G401 (cell line): ENCODE measurements around the gene AQP12B. TPM values are rescaled to one million over a fixed set of nuclear protein-coding genes. Genes with fewer than 3 reads are reported as not detected.

Experiments used
- DNase-seq: peaks from one replicate; pipeline ENCODE4 v3.0.0-alpha.2; 2015; ENCODE audit warnings: low spot score
- in situ Hi-C: cut with HindIII; loops from 2 replicates; pipeline ENCODE4 v1.10.0; 2016; ENCODE audit warnings: low sequenced_read_pairs, mixed read lengths
- total RNA-seq: library from RNA; depleted of rRNA; stranded (reverse); fragments of >200 nt; shearing (Covaris generic); gene quantifications from 2 replicates; pipeline ENCODE4 v1.2.3, GENCODE V29; 2014; rRNA removed

AQP12B gene
- total RNA-seq, 1 experiment from 2014 or later, result not detected

DNA sequence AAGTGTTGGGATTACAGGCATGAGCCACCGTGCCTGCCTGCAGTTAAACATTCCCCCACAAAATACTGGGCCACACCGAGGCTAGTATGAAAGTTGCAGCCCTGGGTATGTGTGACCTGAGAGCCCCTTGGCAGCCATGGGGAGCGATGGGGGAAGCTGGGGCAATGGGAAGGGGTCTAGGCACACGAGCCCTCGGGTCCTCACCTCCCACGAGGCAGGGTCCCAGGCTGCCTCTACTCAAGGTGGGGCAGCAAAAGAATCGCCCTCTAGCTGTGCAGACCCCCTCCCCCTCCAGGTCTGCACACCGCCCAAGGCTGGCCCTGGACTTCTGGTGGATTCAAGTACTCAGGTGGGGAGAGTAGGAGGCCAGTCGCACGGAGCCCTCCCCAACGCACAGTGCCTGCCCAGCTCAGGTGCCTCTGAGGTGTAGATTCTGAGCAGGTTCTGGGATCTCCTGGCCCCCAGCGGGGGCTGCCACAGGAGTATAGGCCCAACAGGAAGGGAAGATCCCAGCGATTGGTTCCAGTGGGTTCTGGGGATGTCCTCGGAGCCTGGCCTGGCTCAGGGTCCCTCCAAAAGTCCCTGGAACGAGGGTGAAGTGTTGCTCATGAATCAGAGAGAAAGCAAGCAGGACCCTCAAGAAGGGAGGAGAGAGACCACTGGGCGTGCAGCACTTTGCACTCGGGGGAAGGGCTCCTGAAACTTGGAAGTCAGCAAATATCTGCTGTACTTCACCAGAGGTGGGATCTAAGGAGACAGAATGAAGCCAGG lies 54.8 kb downstream of the AQP12B start:
- no peak for DNase-seq
- in situ Hi-C loops, result no loop called here

GRCh38 chr2:240626531-240627300 lies 56.0 kb downstream of the AQP12B start:
- in situ Hi-C loops, result no loop called here

More at GRCh38 chr2:240626531-240627300, 56.0 kb downstream of the AQP12B start:
- DNase-seq, result no peak

Other genes with a start within 250 kb of the AQP12B start
- 35.8 and 39.1 TPM in 2 replicates for gene GPC1, start 247.2 kb downstream of the AQP12B start, total RNA-seq
- gene ANKMY1, start 124.9 kb downstream of the AQP12B start, total RNA-seq, result 8.6 and 14.7 TPM in 2 replicates
- 4.9 and 5.3 TPM in 2 replicates for gene DUSP28, start 122.5 kb downstream of the AQP12B start, total RNA-seq
- 3.3 and 5.6 TPM in 2 replicates for gene RNPEPL1, start 114.4 kb downstream of the AQP12B start, total RNA-seq
- 37.6 and 43.0 TPM in 2 replicates for gene CAPN10, start 96.2 kb downstream of the AQP12B start, total RNA-seq
- 0.86 TPM in 1 of 2 replicates, not detected in the other for gene GPR35, start 57.4 kb downstream of the AQP12B start, total RNA-seq
- gene AQP12A, start 9.0 kb upstream of the AQP12B start, total RNA-seq, result not detected in 2 replicates
- 15.3 and 24.9 TPM in 2 replicates for gene KIF1A, start 137.3 kb upstream of the AQP12B start, total RNA-seq
- not detected in 2 replicates for gene AGXT, start 185.9 kb upstream of the AQP12B start, total RNA-seq
- not detected in 2 replicates for gene MAB21L4, start 213.3 kb upstream of the AQP12B start, total RNA-seq
- not detected in 2 replicates for gene CROCC2, start 223.5 kb upstream of the AQP12B start, total RNA-seq